Mesenteric fat pad (tissue), 1 donor: ENCODE measurements around the gene TCFL5. TPM values are rescaled to one million over a fixed set of nuclear protein-coding genes. Genes with fewer than 3 reads are reported as not detected.
"Not testable (repeated sequence)": the region's sequence is repeated elsewhere in the genome, so short reads cannot be mapped to it uniquely, and the experiment has no call there.

Experiments used
- DNase-seq: peaks from one replicate; pipeline ENCODE4 v3.0.0-alpha.2; 2020; ENCODE audit warnings: low spot score
- total RNA-seq: library from RNA; stranded (reverse); fragmentation: NEBNext Ultra II Directional; extraction: Animal tissue kit (Norgen Biotek cat#: 25700); gene quantifications from one replicate; pipeline ENCODE4 v1.2.1, GENCODE V29; 2021
- donor health status: DM: yes; HTN: yes; CAD: no.

Gene TCFL5
- total RNA-seq, 1 donor from 2014 or later, result 10.1 TPM

DNA sequence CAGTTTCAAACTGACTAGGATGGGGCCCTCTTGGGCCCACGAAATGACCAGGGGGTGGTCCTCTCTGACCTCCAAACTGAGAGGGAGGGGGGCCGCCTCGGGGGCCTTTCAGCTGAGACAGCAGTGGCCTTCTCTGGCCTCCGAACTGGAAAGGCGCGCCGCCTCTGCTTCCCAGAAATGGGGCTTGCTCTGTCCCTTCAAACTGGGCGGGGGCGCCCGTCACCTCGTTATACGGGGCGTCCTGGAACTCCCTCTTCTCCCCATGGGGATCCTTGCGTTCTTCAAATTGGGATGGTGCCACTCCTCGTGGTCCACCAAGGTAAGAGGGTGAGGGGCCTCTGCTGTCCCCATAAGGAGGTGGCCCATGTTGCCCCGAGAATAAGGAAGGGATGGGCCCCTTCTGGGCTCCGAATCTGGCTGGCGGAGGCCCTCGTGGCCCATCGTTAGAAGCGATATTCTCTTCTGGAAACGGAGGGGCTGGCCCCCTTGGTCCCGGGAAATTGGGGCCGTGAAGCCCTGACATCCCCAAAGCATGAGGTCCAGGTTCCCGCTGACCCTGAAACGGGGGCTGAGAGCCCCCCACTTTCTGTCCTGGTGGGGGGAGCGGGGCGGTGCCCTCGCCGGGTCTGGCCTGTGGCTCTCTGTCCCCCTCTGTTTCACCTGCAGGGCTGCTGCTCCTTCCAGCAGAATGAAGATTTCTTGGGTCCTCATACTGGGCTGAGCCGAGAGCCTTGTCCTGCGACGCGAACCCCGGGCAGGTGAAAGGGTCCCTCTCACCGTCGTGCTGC lies 18.7 kb upstream of the TCFL5 start:
- no peak for DNase-seq

DNA sequence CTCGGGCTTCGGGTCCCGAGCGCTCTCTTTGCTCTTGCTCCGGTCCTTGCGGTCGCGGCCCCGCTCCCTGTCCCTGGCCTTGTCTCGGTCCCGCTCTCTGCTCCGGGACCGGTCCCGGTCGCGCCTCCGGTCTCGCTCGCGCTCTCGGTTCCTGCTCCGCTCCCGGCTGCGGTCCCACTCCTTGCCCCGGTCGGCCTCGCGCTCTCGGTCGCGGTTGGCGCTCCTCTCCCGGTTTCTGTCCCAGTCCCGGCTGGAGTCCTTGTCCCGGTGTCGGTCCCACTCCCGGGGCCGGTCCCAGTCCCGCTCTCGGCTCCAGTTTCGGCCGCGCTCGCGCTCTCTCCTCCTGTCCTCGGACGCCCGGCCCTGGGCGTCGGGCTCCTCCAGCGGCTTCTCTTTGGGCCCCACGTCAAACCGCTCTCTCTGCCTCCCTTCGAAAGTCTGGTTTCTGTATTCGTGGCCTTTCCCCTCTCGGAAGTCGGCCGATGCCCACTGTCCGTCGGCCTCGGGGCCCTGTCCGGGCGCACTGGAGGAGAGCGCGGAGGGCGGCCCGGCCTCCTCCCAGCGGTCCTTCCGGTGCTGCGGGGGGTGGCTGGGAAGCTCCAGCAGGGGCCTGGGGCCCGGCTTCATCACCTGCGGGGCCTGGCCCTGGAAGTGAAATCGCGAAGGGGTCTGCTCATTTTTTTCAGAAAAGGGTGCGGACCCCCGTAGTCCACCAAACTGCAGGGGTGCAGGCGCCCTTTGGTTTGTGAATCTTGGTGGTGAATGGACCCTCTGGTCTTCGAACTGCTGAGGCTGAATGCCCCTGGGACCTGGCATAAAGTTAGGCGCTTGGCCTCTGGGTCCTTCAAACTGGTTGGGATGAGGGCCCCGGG lies 17.9 kb upstream of the TCFL5 start:
- DNase-seq, result no peak

DNA sequence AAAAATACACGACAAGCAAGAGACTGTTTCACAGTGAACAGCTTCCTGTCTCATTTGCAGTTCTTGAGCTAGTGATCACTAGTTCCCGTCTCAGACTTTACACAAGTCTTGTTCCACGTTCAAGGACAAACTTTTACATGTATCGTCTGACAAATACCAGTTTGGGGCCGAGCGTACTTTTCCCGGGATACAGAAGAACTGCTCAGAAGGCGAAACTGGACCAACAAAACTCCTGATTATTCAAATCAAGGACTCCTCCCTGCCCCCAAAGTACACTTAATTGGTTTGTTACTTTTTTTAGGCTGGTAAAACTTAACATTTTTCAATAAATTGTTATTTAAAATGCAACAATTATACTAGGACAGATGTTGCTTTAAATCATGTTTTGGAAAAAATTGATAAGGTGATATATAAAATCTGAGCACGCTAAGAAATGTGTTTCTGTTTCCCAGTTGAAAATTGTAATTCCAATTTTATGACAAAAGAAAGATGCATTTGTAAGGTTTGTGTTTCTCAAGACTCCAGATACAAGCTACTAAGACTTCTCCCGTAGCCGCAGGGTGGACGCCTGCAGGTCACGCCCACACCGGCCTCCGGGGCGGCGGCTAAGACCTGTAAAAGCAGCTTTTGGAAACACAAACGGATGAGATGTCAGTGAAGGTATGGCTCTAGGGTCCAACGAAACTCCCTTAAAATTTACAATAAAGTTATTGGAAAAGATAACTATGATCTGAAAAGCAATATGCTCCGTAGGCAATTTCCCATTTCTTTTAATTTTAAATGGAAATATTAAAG lies 16.8 kb upstream of the TCFL5 start:
- DNase-seq, result no peak

DNA sequence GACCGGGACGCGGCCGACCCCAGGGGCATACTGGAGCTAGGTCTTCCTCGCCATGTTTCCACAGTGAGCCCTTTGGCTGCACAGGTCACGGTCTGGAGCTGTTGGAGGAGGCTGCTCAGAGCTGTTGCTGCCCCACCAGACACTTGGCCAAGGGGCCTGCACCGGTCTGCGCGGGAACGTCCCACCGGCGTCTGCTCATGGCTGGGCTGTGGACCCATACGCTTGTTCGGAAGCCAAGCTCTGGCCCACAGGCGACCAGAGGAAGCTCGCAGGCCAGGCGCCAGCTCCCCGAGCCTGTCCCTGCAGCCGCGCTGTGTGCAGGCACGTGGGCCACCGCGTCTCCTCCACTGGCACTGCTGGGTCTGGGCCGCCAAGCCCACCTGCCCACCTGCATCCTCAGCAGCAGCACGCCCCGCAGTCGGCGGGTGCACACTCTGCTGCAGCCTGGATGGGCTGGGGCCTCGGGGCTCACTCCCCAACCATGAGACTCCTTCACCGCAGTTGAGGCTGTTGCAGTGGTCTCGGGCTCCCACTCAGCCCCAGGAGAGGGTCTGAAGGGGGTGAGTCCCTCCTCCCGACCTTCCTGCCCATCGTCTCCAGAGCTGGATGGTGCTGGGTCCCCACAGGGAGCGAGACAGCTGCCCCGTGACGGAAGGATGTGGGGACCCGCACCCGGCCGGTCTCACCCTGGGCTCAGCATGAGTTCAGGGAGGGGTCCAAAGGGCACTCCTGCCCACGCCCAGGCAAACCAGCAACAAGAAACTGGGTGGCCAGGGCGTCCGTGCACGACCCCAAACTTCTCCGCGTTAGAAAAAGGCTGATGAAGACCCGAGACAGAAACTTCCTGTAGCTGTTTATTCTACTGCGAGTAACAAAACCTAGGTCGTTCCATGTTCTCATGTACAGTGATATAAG lies 15.5 kb upstream of the TCFL5 start:
- peak; percentile 94 for DNase-seq

DNA sequence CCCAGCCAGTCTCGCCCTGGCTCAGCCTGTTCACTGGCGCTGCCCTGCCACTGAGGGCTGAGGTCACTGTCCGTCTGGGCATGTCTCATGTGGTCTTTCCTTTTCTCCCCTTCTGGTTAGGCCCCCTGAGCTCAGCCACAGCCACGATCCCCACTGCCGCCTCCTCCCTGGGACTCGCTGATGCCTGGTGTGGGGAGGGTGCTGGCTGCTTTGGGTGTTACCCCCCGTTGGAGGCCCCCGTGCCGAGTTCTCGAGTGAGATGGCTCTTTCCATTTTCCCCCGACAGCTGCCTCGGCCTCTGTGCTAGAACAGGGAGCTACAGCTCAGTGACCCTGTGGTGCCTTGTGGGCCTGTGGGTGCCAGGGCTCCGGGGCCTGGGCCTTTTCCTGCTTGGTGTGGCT lies 14.9 kb upstream of the TCFL5 start:
- no peak for DNase-seq

DNA sequence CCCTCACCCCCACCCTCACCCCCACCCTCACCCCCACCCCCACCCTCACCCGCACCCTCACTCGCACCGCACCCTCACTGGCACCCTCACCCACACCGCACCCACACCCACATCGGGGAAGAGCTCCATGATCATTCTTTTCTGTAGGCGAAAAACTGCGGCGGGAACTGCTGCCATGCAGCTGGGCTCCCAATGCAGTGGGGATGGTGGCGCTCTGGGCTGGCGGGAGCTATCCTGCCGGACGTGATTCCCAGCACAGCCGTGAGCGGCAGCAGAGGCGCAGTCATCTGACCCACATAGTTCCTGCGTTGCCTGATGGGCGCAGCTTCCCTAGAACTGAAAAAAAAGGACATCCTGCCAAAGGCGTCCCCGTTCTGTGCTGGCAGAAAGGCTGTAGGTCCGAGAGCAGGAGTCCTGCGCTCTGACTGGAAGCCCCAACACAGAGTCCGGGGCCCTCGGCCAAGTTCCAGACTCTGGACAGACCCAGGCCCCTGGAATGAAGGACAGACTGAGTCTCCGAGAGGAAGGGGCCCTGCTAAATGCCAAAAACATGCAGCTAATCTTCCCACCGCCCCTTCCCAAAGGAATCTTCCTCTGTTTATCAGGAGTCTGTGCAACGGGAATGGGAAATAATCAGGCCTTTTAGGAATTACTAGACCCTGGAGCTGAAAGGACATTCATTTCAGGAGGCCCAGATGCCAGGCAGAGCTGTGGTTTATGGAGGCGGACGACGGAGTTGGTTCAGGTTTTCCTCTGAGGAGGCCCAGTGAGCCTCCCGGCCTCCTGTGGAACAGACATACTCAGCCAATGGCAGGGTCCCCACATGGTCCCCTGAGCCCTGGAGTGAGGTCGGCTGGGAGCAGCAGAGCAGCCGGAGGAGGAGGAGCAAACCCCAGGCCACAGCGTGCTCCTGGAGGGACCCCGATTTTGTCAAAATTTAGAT lies 14.1 kb upstream of the TCFL5 start:
- no peak for DNase-seq

DNA sequence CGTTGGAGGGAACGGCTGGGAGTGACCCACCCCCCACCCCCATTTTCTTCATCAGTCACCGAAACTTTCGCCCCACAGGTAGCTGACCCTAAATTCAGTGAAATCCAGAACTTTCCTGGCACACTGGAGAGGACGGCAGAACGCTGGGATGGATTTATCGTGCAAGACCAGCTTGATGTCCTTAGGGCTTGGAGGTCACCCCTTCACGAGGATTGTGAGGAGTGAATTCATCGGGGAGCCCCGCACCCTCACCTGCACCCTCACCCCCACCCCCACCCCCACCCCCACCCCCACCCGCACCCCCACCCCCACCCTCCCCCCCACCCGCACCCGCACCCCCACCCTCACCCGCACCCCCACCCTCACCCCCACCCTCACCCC lies 13.3 kb upstream of the TCFL5 start:
- DNase-seq, result no peak

DNA sequence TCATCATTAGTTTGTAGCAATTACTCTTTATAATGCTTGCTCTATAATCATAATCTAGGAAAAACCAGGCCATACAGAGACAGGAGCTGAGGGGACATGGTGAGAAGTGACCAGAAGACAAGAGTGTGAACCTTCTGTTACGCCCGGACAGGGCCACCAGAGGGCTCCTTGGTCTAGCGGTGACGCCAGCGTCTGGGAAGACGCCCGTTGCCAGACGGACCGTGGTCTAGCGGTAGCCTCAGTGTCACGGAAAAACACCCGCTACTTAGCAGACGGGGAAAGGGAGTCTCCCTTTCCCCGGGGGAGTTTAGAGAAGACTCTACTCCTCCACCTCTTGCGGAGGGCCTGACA lies 12.0 kb upstream of the TCFL5 start:
- not testable (repeated sequence) for DNase-seq

DNA sequence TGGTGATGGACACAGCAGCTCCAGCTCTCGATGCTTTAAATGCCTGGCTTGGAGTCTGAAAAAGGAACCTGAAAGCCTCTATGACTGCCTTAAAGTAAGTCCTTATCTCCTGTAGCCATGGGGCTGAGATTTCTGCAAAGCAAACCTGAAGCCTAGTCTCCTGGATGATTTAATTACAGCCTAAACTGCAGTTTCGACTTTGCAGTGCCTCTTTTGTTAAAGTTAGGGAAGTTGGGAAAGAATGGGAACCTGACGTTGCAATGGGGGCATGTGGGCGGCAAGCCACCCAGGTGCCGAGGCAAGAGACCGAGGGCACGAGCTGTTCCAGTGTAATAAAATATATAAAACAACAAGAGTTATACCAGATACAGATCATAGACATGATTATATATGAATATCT lies 11.7 kb upstream of the TCFL5 start:
- DNase-seq, result no peak

DNA sequence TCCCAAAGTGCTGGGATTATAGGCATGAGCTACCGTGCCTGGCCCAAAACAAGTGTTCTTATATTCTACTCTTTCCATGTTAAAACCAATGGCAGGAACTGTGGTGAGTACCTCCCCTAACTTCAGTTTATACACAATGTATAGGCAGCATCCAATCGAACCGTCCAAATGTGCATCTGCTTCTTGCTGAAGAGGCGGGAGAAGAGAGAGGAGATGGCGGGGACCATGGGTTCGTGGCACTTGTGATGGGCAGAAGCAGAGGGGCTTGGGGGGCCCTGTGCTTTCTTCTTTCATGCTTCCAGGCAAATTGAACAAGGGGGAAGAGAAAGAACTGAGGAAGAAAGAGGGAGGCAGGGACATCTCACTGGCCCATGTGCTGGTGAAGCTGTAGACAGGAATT lies 11.2 kb upstream of the TCFL5 start:
- DNase-seq, result no peak

DNA sequence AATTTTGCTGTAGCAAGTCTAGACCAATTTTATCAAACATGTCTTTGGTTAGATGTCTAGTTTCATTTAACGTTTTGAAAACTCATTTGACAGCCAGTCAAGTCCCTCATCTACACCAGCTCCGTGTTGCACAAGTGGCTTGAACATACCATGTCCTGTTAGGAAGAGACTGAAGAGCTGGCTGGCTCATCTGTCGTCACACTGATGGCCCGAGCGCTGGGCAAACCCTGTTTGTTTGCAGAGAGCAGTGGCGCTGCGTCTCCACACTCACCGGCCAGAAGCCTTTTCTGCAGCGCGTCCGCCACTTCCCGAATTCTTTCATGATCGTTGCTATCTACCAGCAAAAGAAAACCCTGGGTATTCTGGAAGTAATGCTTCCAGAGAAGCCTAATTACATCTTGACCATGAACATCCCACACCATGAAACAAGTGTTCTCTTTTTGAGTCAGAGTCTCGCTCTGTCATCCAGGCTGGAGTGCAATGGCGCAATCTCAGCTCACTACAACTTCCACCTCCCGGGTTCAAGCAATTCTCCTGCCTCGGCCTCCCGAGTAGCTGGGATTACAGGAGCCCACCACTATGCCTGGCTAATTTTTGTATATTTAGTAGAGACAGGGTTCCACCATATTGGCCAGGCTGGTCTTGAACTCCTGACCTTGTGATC lies 10.7 kb upstream of the TCFL5 start:
- DNase-seq, result no peak

DNA sequence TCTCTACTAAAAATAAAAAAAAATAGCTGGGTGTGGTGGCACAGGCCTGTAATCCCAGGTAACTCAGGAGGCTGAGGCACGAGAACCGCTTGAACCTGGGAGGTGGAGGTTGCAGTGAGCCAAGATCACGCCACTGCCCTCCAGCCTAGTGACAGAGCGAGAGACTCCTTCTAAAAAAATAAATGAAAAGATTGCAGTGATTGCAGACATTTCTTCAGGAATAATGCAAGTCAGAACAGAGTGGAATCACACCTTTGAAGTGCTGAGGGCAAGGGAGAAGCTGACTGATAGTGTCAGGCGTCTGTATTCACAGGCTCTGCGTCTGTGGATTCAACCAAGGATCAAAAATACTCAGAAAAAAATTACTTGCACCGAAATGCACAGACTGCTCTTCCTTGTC lies 2.6 kb upstream of the TCFL5 start:
- DNase-seq, result no peak

DNA sequence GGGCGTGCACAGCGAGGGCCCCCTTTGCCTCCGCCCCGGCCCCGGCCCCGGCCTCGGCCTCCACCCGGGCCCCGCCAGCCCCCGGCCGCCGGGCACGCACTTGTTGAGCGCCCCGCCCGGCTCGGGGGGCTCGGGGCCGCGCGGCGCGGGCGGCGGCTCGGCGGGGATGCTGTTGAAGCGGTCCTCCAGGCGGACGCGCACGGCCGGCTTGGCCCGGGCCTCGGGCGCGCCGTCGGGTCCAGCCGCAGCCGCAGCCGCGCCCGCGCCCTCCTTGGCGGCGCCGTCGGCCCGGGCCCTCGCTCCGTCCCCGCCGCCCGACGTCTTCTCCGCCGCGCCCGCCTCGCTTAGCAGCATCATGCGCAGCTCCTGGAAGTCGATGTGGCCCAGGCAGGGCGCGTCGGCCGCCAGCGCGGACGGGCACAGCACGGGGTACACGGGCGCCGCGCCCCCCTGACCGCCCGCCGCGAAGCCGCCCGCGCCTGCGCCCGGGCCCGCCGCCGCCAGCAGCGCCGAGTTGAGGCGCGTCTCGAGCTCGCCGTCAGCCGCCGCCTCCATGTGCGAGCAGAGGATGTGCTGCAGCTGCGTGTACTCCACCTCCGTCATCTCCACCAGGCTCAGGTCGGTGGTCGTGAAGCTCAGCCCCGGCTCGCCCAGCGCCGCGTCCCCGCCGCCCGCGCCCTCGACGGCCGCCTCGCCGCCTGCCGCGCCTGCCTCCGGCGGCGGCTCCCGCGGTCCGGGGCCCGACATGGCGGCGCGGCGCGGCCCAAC lies 514 bp downstream of the TCFL5 start:
- no peak for DNase-seq

DNA sequence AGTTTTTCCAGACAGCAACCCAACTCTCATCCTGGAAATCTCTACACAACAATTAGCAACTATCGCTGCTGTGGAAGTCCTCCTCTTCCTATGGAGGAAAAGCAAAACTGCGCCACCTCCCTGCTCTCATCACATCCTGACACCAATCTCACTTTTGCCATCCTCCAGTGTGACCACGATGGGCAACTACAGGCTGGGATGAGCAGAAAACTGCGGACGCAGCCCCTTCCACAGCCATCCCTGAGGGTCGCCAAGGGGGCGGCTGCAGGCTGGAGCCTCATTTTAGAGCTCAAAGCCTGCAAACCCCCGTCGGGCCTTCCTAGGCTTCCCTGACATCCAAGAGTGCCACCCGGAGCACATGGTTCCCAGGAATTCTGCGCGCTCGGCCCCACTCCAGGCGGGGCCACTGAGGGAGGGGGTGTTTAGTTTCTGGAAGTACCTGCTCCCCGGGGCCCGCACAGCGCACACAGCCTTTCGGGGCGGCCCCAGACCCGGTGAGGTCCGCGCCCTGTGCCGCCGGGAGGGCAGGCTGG lies 1.2 kb downstream of the TCFL5 start:
- no peak for DNase-seq

DNA sequence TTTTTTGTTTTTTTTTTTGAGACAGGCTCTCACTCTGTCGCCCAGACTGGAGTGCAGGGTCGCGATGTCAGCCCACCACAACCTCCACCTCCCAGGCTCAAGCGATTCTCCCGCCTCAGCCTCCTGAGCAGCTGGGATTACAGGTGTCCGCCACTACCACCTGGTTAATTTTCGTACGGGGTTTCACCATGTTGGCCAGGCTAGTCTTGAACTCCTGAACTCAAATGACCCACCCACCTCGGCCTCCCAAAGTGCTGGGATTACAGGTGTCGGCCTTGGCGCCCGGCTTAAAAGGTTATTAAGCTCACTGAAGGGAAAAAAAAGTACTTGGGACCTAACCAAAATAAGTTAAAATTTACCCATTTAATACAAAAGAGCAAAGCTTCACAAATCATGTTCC lies 1.9 kb downstream of the TCFL5 start:
- no peak for DNase-seq

DNA sequence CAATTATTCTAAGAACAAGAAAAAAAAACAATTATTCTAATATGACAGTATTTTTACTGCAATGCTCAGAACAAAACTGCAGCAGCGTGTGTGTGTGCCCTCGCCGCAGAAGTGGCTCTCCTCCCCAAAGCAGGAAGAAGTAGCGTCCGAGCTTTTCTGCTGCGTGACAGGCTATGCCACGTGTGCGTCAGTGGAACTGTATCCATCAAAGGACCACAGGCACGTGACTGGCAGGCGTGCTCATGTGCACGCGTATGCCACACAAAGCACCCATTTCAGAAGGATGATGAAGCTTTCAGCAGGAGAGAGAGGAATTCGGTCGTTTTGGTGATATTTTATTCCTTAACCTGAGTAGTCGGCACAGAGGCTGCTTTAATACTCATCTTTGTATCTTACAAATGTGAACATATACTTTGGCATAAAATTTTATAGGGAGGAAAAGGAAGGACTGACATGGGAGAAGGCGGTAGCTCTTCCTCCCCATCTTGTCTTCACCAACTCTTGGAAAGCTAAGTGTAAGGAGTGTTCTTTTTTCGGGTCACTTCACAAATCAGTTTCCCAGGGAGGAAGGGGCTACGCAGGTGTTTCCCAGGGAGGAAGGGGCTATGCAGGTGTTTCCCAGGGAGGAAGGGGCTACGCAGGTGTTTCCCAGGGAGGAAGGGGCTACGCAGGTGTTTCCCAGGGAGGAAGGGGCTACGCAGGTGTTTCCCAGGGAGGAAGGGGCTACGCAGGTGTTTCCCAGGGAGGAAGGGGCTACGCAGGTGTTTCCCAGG lies 3.4 kb downstream of the TCFL5 start:
- DNase-seq, result no peak

DNA sequence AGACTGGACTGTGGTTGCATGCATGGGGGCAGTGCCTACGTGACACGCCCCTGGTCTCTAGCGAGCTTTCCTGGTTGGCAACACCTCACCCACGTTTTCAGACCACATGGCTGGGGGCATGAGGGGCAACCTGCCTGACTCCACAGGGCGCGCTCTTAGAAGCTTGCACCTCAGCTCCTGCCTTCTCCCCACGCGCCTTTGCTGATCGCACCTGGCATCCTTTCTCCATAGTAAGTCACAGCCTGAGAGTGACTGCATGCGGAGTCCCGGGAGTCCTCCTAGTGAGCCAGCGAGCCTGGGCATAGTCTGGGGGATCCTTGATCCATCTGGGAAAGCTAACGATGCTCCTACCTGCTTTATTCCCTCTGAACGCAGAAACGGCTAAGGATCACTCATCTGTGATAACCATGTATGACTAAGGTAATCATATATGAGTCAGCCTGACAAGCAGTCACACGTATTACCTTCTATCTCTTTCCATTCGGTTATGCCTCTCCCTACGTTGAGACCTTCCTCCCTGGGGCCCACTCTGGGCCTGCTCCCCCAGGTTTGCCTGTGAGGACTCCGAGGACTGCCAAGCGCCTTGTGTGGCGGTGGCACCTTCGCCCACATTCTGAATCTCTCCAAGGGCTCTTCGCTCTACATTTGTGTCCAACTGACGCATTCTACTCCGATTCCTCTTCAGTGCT lies 4.5 kb downstream of the TCFL5 start:
- DNase-seq, result no peak
